Neural progenitor cell (in vitro differentiated cells): ENCODE results near the gene FAM236C.
"Not testable (repeated sequence)": the region's sequence is repeated elsewhere in the genome, so short reads cannot be mapped to it uniquely, and the experiment has no call there.

Experiments
- CTCF ChIP-seq: fragments of 200-600 bp; sonication (generic); IDR thresholded peaks from 2 replicates; pipeline ENCODE4 v1.5.1; 2017; ENCODE audit warnings: antibody characterized with exemption, mild to moderate bottlenecking
- EZH2phosphoT487 ChIP-seq: fragments of 200-600 bp; sonication (generic); IDR thresholded peaks from 2 replicates; pipeline ENCODE4 v1.6.1; 2017; ENCODE audit warnings: antibody characterized with exemption

DNA sequence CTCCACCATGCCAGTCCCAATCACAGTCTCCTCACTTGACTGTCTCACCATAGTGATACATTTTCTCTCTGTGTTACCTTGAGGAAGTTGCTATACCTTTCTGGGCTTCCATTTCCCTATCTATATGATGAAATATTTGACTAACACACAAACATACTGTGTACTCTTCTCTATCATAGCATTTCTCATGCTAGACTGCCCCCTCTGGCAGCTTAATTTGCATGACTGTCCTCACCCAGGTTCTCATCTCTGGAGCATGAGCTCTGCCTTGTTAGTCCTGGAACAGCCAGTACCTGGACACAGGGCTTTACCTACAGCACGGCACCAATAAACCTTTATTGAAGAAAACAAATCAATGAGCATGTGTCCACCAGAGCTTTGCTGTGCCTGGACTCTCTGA lies 19.9 kb downstream of the FAM236C start:
- TF ChIP-seq CTCF, EZH2phosphoT487: not testable (repeated sequence)
